Activated T-cell treated with anti-CD3 and anti-CD28 coated beads, Interleukin-2, amount 50 U/mL, for 24 hours (primary cell): Measurements from ENCODE around the gene MYCBP.

Experiments used
- DNase-seq: peaks from one replicate; pipeline ENCODE4 v3.0.0-alpha.2; 2020
- H3K27ac Mint-ChIP-seq: 2 replicates; pipeline ENCODE4 v1.8.0; 2020; ENCODE audit warnings: mild to moderate bottlenecking, mixed read lengths
- H3K27me3 Mint-ChIP-seq: 2 replicates; pipeline ENCODE4 v1.8.0; 2020; ENCODE audit warnings: mixed read lengths
- H3K36me3 Mint-ChIP-seq: 2 replicates; pipeline ENCODE4 v1.8.0; 2020; ENCODE audit warnings: low read depth, mixed read lengths
- H3K4me1 Mint-ChIP-seq: 2 replicates; pipeline ENCODE4 v1.8.0; 2020; ENCODE audit warnings: low read depth, mixed read lengths
- H3K4me3 Mint-ChIP-seq: 2 replicates; pipeline ENCODE4 v1.8.0; 2020; ENCODE audit warnings: mild to moderate bottlenecking, moderate library complexity, mixed read lengths
- H3K9me3 Mint-ChIP-seq: 2 replicates; pipeline ENCODE4 v1.8.0; 2020; ENCODE audit warnings: mixed read lengths

Gene MYCBP

DNA sequence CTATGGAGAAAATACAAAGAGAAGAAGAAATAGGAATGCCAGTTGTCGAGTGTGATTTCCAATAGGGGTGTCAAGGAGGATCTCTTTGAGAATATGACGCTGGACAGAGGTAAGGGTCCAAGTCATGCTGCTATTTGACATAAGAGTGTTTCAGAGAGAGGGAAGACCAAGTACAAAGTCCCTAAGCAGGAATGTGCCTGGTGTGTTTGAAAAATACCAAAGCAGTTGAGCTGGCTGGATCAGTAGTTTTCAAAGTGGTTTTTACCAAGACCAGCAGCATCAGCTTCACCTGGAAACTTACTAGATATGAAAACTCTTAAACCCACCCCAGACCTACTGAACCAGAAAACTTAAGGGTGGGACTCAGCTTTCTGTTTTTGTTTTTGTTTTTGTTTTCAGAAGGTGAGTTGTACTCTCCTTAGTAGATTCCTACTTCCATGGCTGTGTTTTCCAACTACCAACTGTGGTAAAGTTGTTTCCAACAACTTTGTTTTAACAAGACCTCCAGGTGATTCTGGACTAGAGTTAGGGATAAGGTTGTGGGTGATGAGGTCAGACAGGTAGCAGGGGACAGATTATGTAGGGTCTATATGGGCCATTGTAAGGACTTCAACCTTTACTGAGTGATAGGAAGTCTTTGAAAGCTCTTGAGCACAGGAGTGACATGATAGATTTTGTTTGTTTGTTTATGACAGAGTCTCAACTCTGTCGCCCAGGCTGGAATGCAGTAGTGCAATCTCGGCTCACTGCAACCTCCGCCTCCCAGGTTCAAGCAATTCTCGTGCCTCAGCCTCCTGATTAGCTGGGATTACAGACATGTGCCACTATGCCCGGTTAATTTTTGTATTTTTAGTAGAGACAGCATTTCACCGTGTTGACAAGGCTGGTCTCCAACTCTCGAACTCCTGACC, 15.5 kb upstream of the MYCBP start:
- H3K4me3 Mint-ChIP-seq = no peak overlapping the region
- no peaks in the 10 kb centered on the region for H3K9me3 Mint-ChIP-seq
- H3K36me3 Mint-ChIP-seq = no peaks in the 10 kb centered on the region
- H3K4me1 Mint-ChIP-seq = peaks cover 10% of the 10 kb centered on the region
- H3K27me3 Mint-ChIP-seq = no peaks in the 10 kb centered on the region
- DNase-seq = no peak
- no peak overlapping the region for H3K27ac Mint-ChIP-seq

DNA sequence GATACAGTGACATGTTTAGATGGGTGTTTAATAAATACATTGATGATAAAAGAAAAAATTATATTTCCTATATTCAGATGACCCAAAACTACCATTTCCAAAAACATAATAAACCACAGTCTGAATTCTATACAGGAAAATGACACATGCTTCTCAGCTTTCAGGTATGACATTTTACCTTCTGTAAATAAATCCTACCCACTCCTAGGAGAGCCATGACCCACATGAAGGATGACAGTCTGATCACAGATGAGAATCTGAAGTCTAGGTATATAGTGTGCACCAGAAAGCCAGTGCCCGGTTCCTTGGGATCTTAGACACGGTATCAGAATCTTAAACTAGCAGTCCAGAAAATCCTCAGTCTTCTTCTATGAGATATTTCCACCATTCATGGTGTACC, 11.9 kb upstream of the MYCBP start:
- no peak for DNase-seq
- Mint-ChIP-seq H3K36me3 (no peaks in the 10 kb centered on the region), H3K4me3 (no peak overlapping the region), H3K27me3 (no peaks in the 10 kb centered on the region), H3K9me3 (no peaks in the 10 kb centered on the region), H3K27ac (no peak overlapping the region), H3K4me1 (peaks cover 10% of the 10 kb centered on the region)

DNA sequence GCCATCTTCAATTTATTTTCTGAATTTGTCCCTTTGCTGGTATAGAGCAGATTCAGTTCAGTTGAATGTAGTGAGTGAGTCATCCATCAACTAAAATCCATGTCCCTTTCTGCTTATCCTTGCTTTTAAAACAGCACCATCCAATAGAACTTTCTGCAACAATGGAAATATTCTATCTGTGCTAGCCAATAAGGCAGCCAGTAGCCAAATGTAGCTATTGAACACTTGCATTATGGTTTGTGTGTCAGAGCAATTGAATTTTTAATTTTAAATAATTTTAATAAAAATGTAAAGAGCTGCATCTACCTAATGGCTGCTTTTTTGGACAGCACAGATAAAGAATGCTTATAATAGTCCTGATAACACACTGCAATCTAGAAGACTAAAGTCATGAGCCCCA, 8.3 kb upstream of the MYCBP start, which contains the start of gene GJA9:
TSS of gene GJA9 (minus strand) at position 101 of the 400 bp plus-strand sequence. CDS start 5,489 bp downstream, outside the sequence.
- Mint-ChIP-seq H3K9me3 (no peaks in the 10 kb centered on the region), H3K4me3 (no peak within 1 kb of the TSS), H3K4me1 (peaks cover 2% of the 10 kb centered on the region), H3K27me3 (no peaks in the 10 kb centered on the region), H3K27ac (no peak within 1 kb of the TSS), H3K36me3 (no peaks in the 10 kb centered on the region)
- no peak for DNase-seq

DNA sequence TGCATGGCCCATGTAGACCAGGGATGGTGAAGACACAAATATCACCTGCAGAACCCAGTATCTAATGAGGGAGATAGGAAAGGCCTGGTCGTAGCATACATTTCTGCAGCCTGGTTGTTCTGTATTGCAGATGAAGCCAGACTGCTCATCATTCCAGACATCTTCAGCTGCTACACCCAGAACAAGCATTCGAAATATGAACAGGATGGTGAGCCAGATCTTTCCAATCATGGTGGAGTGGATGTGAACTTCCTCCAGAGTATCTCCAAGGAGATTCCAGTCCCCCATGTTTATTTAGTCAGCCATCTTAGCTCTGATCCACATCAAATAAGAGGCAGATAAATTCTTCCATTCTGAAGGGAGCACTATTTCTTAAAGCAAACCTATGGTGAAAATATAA, 2.7 kb upstream of the MYCBP start:
- Mint-ChIP-seq H3K27me3 (no peaks in the 10 kb centered on the region), H3K36me3 (peaks cover 20% of the 10 kb centered on the region), H3K4me1 (peaks cover 29% of the 10 kb centered on the region), H3K27ac (no peak overlapping the region), H3K4me3 (no peak overlapping the region), H3K9me3 (no peaks in the 10 kb centered on the region)
- no peak for DNase-seq

- Mint-ChIP-seq H3K4me3 (peak overlapping the region; percentile 93), H3K9me3 (no peaks in the 10 kb centered on the region), H3K36me3 (peaks cover 38% of the 10 kb centered on the region), H3K27me3 (no peaks in the 10 kb centered on the region), H3K27ac (peak overlapping the region; percentile 92), H3K4me1 (peaks cover 40% of the 10 kb centered on the region)
- peak; percentile 61 for DNase-seq
These were observed 634 bp downstream of the MYCBP start for GRCh38 chr1:38872401-38873026.

GRCh38 chr1:38870996-38871395, 2.2 kb downstream of the MYCBP start:
- Mint-ChIP-seq H3K36me3 (peaks cover 48% of the 10 kb centered on the region), H3K27ac (peak overlapping the region; percentile 92), H3K27me3 (no peaks in the 10 kb centered on the region), H3K4me1 (peaks cover 42% of the 10 kb centered on the region), H3K4me3 (peak overlapping the region; percentile 93), H3K9me3 (no peaks in the 10 kb centered on the region)
- DNase-seq = no peak

GRCh38 chr1:38867208-38867607, 5.9 kb downstream of the MYCBP start:
- H3K36me3 Mint-ChIP-seq = peaks cover 75% of the 10 kb centered on the region

DNA sequence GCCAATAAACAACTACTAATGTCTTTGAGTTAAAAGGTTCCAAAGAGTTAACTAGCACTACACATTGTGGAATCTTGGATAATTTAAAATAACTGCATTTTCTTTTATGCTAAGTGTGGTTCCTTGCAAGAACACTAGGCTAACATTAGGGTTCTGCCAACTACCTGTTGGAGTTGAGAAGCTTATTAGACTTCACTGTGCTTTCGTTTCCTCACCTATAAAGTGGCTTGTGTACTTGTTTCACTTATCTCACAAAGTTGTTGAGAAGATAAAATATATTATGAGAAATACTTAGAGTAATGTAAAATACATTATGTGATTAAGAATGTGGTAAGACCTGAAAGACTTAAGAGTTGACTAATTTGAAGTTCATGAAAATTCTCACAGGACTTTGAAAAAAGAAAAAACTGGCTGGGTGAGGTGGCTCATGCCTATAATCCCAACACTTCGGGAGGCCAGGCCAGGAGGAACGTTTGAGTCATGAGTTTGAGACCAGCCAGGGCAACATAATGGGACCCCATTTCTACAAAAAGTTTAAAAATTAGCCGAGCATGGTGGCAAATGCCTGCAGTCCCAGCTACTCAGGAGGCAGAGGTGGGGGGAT, 7.9 kb downstream of the MYCBP start:
- Mint-ChIP-seq H3K36me3 (peaks cover 69% of the 10 kb centered on the region), H3K4me3 (no peak overlapping the region), H3K27me3 (no peaks in the 10 kb centered on the region), H3K27ac (peak overlapping the region; percentile 66), H3K4me1 (peaks cover 53% of the 10 kb centered on the region), H3K9me3 (no peaks in the 10 kb centered on the region)
- no peak for DNase-seq

More at GRCh38 chr1:38867208-38867607, 5.9 kb downstream of the MYCBP start:
- H3K27me3 Mint-ChIP-seq = no peaks in the 10 kb centered on the region
- H3K9me3 Mint-ChIP-seq = no peaks in the 10 kb centered on the region
- no peak overlapping the region for H3K27ac Mint-ChIP-seq
- peaks cover 53% of the 10 kb centered on the region for H3K4me1 Mint-ChIP-seq
- no peak for DNase-seq
- H3K4me3 Mint-ChIP-seq = no peak overlapping the region

DNA sequence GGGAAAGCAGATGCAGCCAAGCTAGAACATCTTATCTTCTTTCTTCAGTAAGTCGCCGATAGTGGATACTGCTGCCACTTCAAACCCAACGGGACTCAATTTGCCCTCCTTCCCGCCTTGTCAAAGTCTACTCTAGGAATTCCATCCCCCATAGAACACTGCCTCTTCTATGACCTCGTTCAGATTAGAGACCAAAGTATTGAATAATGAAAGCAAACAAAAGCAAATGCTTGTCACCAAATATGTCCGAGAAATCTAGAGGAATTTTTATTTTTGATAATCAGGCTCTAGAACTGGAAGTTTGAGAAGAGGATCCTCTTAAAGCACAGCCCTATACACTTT, 12.7 kb downstream of the MYCBP start:
- DNase-seq = no peak
- H3K36me3 Mint-ChIP-seq = peaks cover 71% of the 10 kb centered on the region
- no peaks in the 10 kb centered on the region for H3K27me3 Mint-ChIP-seq
- H3K4me1 Mint-ChIP-seq = peaks cover 67% of the 10 kb centered on the region
- H3K4me3 Mint-ChIP-seq = peak overlapping the region; percentile 85
- peak overlapping the region; percentile 79 for H3K27ac Mint-ChIP-seq
- no peaks in the 10 kb centered on the region for H3K9me3 Mint-ChIP-seq

DNA sequence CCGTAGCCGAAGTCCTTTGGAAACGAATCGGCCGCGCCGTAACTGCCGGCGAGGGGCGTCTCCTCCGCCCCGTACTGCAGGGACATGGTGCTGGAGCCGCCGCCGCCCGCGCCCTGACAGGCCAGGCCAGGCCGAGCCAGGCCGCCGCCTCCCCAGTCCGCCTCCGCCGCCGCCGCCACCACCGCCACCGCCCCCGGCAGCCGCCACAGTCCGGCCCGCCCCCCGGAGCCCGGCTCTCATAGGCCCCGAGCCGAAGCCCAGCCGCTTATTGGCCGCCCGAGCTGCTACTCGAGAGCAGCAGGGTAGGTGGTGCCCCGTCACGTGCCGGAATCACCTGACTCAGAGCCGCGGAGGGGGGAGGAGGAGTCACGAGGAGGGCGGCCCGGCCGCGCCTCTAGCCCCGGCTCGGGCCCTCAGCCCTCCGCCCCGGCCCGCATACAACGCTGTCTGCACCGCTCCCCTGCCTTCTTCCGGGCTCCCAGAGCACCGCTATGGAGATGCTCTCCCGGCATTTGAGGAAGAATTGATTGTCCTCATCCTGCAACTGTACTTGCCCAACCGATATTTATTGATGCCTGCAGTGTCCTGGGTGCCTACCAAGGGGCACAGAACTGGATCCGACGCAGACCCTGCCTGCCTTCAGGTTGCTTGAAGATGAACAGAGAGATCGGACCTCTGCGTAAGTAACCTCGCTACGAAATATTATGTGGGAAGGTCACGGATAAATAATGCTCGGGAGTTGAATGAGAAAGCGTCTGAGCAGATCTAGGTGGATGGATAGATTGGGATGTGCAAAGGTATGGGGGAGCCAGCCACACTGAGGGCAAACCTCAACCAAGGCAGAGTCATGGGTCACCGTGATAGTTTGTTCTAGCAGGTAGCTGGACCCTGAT, 13.3 kb downstream of the MYCBP start, which contains the start of gene RRAGC:
TSS of gene RRAGC (minus strand) at position 212 of the 893 bp plus-strand sequence. CDS start at position 86, 126 bp downstream.
- Mint-ChIP-seq H3K27me3 (no peaks in the 10 kb centered on the region), H3K27ac (peak within 1 kb of the TSS; percentile 97), H3K4me1 (peaks cover 66% of the 10 kb centered on the region), H3K4me3 (peak within 1 kb of the TSS; percentile 85), H3K36me3 (peaks cover 70% of the 10 kb centered on the region), H3K9me3 (no peaks in the 10 kb centered on the region)
- DNase-seq = peak; percentile 98

GRCh38 chr1:38858833-38859560, 14.2 kb downstream of the MYCBP start:
- peak; percentile 75 for DNase-seq
- peaks cover 70% of the 10 kb centered on the region for H3K36me3 Mint-ChIP-seq
- peak overlapping the region; percentile 85 for H3K4me3 Mint-ChIP-seq
- H3K27ac Mint-ChIP-seq = peak overlapping the region; percentile 97
- H3K9me3 Mint-ChIP-seq = no peaks in the 10 kb centered on the region
- H3K27me3 Mint-ChIP-seq = no peaks in the 10 kb centered on the region
- H3K4me1 Mint-ChIP-seq = peaks cover 67% of the 10 kb centered on the region

DNA sequence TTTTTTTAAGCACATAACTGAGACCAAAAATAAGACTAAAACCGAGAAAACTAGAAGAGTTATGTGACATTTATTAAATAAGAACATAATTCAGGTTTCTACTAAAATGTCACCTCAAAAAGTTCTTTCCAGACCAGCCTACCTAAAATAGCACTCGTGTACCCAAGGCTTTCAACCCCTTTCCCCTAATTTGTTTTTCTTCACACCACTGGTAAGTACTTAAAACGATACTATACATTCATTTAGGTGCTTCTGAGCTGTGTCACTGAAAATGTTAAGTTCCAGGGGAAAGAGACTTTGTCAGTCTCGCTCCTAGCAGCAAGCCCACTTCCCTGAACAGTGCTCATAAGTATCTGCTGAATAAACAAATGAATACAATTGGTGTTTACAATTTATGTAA, 20.4 kb downstream of the MYCBP start:
- Mint-ChIP-seq H3K9me3 (no peaks in the 10 kb centered on the region), H3K36me3 (peaks cover 78% of the 10 kb centered on the region), H3K27ac (peak overlapping the region; percentile 86), H3K4me3 (peak overlapping the region; percentile 29), H3K4me1 (peaks cover 50% of the 10 kb centered on the region), H3K27me3 (no peaks in the 10 kb centered on the region)
- DNase-seq = no peak

DNA sequence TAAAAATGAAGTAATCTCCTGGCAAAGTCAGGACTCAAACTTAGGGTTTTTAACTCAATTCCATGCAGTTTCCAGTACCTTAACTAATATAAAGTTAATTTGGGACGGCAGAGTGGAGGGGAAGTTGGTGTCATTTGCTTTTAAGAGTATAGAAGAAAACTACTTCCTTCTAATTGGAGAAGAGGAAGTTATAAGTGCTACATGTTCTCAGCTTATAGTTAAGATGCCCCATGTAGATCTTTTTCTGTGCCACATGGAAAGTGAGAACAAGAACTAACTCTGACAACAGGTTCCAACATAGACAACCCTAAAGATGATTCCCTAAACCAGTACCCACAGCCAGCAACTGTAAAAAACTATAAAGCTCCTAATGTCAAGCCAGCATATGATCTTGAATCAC, 25.1 kb downstream of the MYCBP start:
- Mint-ChIP-seq H3K36me3 (peaks cover 84% of the 10 kb centered on the region), H3K4me1 (peaks cover 32% of the 10 kb centered on the region), H3K27me3 (no peaks in the 10 kb centered on the region), H3K4me3 (no peak overlapping the region), H3K27ac (no peak overlapping the region), H3K9me3 (peaks cover 3% of the 10 kb centered on the region)
- no peak for DNase-seq
